NOMO-1 (cell line): ENCODE measurements around the gene FAM186B.
"Not testable (repeated sequence)": the region's sequence is repeated elsewhere in the genome, so short reads cannot be mapped to it uniquely, and the experiment has no call there.

Experiments
- DNase-seq, 2 experiments: peaks; one replicate each; lab custom pipeline; 2025; ENCODE audit not compliant: unreplicated experiment in 2 of 2; lab: John Stamatoyannopoulos, UW

FAM186B gene

GRCh38 chr12:49612210-49612609 lies 6.8 kb upstream of the FAM186B start:
- no peak for DNase-seq

GRCh38 chr12:49610785-49611184 lies 5.3 kb upstream of the FAM186B start:
- not testable (repeated sequence) for DNase-seq

- no peak for DNase-seq
These were observed 4.4 kb upstream of the FAM186B start for GRCh38 chr12:49609875-49610154.

GRCh38 chr12:49609059-49609874 lies 3.8 kb upstream of the FAM186B start:
- no peak for DNase-seq

- DNase-seq: no peak
These were observed 583 bp downstream of the FAM186B start for GRCh38 chr12:49604856-49605255.

GRCh38 chr12:49603721-49604120 lies 1.7 kb downstream of the FAM186B start:
- DNase-seq: no peak

GRCh38 chr12:49599961-49600360 lies 5.5 kb downstream of the FAM186B start:
- DNase-seq: no peak

GRCh38 chr12:49598527-49598926 lies 6.9 kb downstream of the FAM186B start:
- DNase-seq: no peak

- DNase-seq: no peak
These were observed 16.5 kb downstream of the FAM186B start for GRCh38 chr12:49588721-49589516.

- DNase-seq: no peak
These were observed 17.2 kb downstream of the FAM186B start for GRCh38 chr12:49588281-49588680.

GRCh38 chr12:49587174-49587908 lies 18.1 kb downstream of the FAM186B start:
- DNase-seq: no peak

- no peak for DNase-seq
These were observed 19.7 kb downstream of the FAM186B start for GRCh38 chr12:49585477-49586459.

- DNase-seq: no peak
These were observed 20.8 kb downstream of the FAM186B start for GRCh38 chr12:49584591-49584990.

GRCh38 chr12:49583366-49584094 lies 21.9 kb downstream of the FAM186B start:
- no peak for DNase-seq

- no peak for DNase-seq
These were observed 22.6 kb downstream of the FAM186B start for GRCh38 chr12:49582850-49583249.

GRCh38 chr12:49582201-49582600 lies 23.2 kb downstream of the FAM186B start:
- no peak for DNase-seq

GRCh38 chr12:49580572-49581535 lies 24.6 kb downstream of the FAM186B start:
- DNase-seq: peak in 1 of 2 experiments; percentile 18

- DNase-seq: no peak
These were observed 26.8 kb downstream of the FAM186B start for GRCh38 chr12:49578471-49579112.
